HG03175 (cell line): ENCODE data around the gene POLR1G.
A peak's percentile ranks its signal among the peaks of the same experiment; 100 is the strongest.

ENCODE experiments used
- ATAC-seq: cut with Tn5 transposase; IDR thresholded peaks from one replicate; pipeline ENCODE4 v1.9.1; 2021; ENCODE audit warnings: mild to moderate bottlenecking, moderate library complexity; ENCODE audit not compliant: unreplicated experiment

Gene POLR1G

GRCh38 chr19:45406226-45407090 is at the start of gene POLR1G:
POLR1G (plus strand) TSS chr19:45406644; CDS start chr19:45406697, 53 bp downstream.
- ATAC-seq = peak; percentile 72

DNA sequence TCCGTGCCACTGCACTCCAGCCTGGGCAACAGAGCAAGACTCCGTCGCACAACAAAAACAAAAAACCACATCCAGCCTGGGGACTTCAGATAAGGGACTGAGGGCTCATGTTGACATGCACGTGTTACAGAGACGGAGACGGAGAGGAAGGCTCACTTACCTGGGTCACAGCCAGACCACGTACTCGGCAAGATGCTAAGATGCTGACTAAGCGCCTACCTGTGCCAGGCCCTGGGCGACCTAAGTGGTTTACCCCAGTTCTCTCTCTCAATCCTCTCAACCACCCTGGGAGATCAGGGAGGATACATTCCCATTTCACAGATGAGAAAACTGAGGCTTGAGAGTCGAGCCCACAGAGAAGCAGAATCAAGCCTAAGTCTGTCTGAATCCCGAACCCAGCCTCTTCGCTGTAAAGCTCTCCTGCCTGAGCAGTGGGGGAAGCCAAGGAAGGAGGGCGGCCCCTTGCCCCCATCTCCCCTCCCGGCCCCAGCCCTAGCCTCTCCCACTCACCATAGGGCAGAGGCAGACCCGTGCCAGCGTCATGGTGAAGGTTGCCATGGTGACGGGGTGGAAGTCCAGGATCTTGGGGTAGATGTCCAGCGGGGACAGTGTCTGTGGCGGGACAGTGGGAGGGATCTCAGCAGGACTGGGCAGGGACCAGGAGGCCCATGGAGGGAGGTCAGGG is 49.5 kb upstream of the POLR1G start:
- ATAC-seq = no peak

DNA sequence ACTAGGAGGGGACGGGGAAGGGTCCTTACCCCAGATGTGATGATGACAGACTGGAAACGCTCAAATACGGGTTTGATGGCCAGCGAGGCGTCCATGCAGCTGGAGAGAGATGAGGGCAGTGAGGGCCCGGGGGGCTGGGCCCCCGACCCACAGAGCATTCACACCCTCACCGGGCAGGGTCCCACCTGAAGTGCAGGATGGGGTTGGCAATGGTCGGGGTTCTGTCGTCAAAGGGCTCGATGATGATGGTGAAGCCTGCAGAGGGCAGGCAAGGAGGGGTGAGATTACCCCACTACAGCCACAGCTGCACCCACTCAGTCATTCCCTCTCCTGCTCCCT is 49.0 kb upstream of the POLR1G start:
- no peak for ATAC-seq

DNA sequence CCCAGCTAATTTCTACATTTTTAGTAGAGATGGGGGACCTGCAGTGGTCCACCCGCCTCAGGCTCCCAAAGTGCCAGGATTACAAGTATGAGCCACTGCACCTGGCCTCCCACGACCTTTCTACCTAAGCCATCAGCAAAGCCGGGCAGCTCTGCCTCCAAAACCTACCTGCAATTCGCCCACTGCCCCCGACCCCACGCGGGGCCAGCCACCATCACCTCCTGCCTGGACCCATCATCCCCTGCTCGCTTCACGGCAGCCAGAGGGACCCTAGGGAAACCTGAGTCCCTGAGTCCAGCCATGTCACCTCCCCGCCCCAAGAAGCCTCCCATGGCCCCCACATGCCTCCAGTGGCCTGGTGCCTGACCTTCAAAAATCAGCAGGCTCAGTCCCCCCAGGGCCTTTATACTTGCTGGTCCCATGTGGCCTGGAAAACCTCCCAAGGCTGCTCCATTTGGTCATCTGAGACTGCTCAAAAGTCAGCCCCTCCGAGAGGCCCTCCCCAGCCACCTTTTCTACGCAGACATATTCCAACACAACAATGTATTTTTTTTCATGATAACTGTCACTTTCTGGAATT is 48.1 kb upstream of the POLR1G start:
- no peak for ATAC-seq

DNA sequence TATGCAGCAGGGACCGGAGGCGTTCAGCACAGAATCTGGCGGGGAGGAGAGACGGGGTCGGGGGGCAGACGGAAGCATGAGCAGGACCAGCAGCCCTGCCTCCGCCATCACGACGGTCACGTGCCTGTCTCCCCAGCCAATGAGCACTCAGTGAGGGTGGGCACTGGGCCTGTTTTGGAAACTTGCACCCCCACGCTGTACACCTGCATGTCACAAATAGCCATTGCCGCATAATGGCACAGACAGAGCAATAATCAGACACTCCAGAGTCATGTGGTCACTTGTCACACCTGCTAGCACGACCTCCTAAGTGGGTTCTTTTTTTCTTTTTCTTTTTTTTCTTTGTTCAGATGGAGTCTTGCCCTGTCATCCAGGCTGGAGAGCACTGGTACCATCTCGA is 44.8 kb upstream of the POLR1G start:
- no peak for ATAC-seq

DNA sequence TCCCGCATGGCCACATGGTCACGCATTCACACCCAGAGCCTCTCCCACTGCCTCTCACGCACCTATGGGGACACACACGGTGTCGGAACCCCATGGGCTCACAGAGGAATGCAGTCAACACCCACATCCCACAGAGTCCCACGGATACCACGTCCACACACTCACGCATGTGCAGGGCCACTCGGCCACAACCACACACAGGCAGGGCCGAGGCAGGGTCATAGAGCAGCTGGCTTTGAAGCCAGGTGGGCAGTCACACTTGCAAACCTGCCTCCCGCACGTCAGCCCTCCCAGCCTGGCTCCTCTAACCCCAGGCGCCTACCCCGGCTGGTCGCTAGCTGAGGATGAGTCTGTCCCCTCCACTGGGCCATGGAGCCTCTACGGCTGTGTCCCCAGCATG is 44.2 kb upstream of the POLR1G start:
- ATAC-seq = no peak

- ATAC-seq = no peak
Measured at GRCh38 chr19:45363861-45364459, 42.5 kb upstream of the POLR1G start.

GRCh38 chr19:45364696-45365095 is 41.7 kb upstream of the POLR1G start:
- ATAC-seq = no peak

- no peak for ATAC-seq
Measured at GRCh38 chr19:45368127-45368526, 38.3 kb upstream of the POLR1G start.

GRCh38 chr19:45368737-45369340 is 37.6 kb upstream of the POLR1G start:
- no peak for ATAC-seq

DNA sequence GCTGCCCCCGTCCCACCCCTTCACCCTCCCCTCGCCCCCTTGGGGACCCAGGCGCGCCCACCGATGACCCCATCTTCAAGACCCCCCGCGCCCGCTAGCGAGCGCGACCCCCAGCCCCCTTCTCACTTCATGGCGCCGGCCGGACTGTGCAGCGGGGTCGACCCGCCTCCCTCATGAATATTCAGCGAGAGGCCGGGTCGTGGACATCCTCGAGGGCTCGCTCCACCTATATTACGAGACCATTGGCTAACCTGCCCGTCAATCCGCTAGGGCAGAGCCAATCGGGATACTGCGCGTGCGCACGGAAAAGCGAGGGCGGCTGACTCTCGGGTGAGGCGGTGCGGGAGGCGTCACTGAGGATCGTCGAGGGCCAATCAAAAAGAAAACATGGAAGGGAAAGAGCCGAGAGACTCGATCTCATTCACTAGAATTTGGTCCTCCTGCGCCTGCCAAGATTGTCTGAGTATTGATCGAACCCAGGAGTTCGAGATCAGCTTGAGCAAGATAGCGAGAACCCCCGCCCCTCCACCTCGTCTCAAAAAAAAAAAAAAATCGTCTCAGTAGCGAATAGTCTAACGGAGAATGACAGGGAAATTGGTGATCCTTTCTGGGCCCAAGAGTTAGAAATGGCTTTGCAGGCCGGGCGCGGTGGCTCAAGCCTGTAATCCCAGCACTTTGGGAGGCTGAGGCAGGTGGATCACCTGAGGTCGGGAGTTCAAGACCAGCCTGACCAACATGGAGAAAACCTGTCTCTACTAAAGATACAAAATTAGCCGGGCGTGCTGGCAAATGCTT is 35.8 kb upstream of the POLR1G start, which contains the start of gene ERCC2:
Gene ERCC2, minus strand, starts transcription at position 164 of the 795 bp plus-strand sequence. Its CDS starts 33 bp downstream, at position 131.
- peak; percentile 95 for ATAC-seq

GRCh38 chr19:45376045-45376724 is 30.3 kb upstream of the POLR1G start:
- no peak for ATAC-seq

GRCh38 chr19:45380107-45380506 is 26.3 kb upstream of the POLR1G start:
- no peak for ATAC-seq

- ATAC-seq = no peak
Measured at GRCh38 chr19:45382426-45382825, 24.0 kb upstream of the POLR1G start.

GRCh38 chr19:45385392-45386221 is 20.8 kb upstream of the POLR1G start:
- no peak for ATAC-seq

DNA sequence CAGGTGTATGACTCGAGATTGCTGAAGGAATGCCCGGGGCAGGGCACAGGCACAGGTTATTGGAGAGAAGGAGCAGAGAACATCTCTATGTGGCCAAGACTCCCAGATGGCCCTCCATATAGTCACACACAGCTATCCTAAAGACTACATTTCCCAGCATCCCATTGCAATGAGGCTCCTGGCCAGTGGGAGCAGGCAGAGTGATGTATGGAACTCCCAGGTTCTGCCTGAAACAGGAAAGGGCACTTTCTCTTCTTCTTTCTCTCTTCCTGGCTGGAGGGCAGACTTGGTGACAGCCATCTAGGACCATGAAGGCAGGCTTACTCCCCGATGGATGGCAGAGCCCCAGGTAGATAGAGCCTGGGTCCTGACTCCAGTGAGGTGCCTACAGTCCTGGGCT is 15.1 kb upstream of the POLR1G start:
- ATAC-seq = no peak

GRCh38 chr19:45391871-45392665 is 14.4 kb upstream of the POLR1G start:
- ATAC-seq = no peak
